ENCODE results near the gene CLGN. TPM values are rescaled to one million over a fixed set of nuclear protein-coding genes. Genes with fewer than 3 reads are reported as not detected.

Gene CLGN
- total RNA-seq, 5 donors from 2014 or later (not counting 1 experiment from before 2014, with no cell fraction given): 0.38 TPM; not detected in 4

DNA sequence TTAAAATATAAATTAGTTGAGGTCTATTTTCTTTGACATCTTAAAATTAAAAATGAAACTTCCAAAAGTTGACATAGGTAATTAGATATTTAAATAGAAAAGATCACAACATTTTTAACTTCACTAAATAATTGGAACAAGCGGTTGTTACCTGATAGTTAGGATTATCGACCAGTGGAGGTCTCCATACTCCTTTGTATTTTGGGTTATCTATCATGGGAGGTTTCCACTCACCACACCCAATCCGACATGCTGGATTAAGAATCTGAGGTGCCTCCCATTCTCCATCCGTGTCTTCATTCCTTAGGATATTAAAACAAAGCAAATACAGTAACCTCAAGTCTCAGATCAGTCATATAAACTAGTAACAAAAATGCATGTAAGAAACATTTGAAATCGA, 31.8 kb downstream of the CLGN start:
- DNase-seq: no peak
- peaks cover 4 to 13% of the 10 kb centered on the region in 2 donors for H3K27me3 Mint-ChIP-seq
- no peak overlapping the region for H3K4me3 Mint-ChIP-seq
- H3K27ac ChIP-seq (ENCODE audit: low read length): no peak overlapping the region
- CTCF ChIA-PET: no interaction called here
- no peak overlapping the region for H3K4me3 ChIP-seq (ENCODE audit: control insufficient read depth in 1 of 2, extremely low read depth in 1 of 2, low read length in 1 of 2)
- H3K36me3 Mint-ChIP-seq: no peaks in the 10 kb centered on the region
- POLR2A ChIA-PET: no interaction called here
- WGBS (ENCODE audit: insufficient coverage): no CpG with 5 or more reads among the region's 5 CpGs
- no peaks in the 10 kb centered on the region for H3K9me3 Mint-ChIP-seq
- H3K36me3 ChIP-seq (ENCODE audit: control insufficient read depth in 2 of 2, extremely low read depth in 1 of 2, insufficient read depth in 1 of 2, low read length in 1 of 2): no peaks in the 10 kb centered on the region
- H3K9me3 ChIP-seq: no peaks in the 10 kb centered on the region
- no peak overlapping the region for H3K27ac Mint-ChIP-seq
- no peak for ATAC-seq (replicated peaks in 1 of 4)
- H3K4me1 ChIP-seq (ENCODE audit: control insufficient read depth in 1 of 2, extremely low read depth in 1 of 2, insufficient read depth in 2 of 2, low read length in 2 of 2): no peaks in the 10 kb centered on the region
- peaks cover 0 to 10% of the 10 kb centered on the region in 2 experiments for H3K27me3 ChIP-seq (replicated peaks in 1 of 2; ENCODE audit: control insufficient read depth in 2 of 2, extremely low read depth in 1 of 2, insufficient read depth in 2 of 2, low read length in 1 of 2)
- no peaks in the 10 kb centered on the region for H3K4me1 Mint-ChIP-seq

DNA sequence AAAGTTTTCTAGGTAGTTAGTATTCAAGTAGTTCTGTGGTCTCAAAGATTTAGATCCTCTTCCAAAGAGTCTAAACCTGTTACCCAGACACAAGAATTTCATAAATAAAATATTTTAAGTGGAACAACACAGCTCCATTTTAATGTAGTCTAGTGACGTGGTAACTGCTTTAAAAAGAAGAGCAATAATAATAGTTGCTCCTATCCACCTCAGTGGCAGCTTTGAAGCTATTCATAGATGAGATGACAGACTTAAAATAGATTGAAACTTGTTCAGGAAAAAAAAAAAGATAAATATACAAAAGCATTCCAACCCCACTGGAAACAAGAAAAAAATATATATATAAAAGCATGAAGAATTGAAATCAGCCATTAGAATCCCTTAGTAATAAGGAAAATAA, 39.4 kb downstream of the CLGN start:
- no peak for ATAC-seq (replicated peaks in 1 of 4)
- WGBS (ENCODE audit: insufficient coverage): no CpG with 5 or more reads among the region's 1 CpG
- CTCF ChIA-PET: interaction anchor here in 1 of 2 donors (0.7 to 1.2 kb wide), 4 partner anchors 13 to 1288 kb away, joined by 3 read pairs; no protein-coding TSS in a partner anchor

DNA sequence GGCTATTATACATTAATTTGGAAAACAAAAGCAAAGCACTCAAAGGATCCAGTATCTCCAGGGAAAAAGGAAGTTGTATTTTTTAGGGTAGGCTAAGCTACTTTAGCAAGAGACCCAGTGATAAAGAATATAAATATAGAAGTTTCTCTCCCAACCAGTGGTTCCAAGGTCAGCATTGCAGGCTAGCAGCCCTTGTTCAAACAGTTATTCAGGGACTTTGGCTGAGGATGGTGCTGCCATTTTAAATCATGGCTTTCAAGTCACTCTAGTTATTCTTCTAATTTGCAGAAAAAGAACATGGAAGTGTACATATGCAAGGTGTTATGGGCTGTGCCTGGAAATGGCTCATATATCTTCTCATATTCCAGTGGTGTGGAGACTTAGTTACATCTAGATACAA, 44.7 kb downstream of the CLGN start:
- Histone ChIP-seq H3K27me3 (replicated peaks in 1 of 2; ENCODE audit: control insufficient read depth in 2 of 2, extremely low read depth in 1 of 2, insufficient read depth in 2 of 2, low read length in 1 of 2) (no peaks in the 10 kb centered on the region), H3K27ac (ENCODE audit: low read length) (no peak overlapping the region), H3K4me3 (ENCODE audit: control insufficient read depth in 1 of 2, extremely low read depth in 1 of 2, low read length in 1 of 2) (no peak overlapping the region), H3K4me1 (ENCODE audit: control insufficient read depth in 1 of 2, extremely low read depth in 1 of 2, insufficient read depth in 2 of 2, low read length in 2 of 2) (no peaks in the 10 kb centered on the region), H3K9me3 (no peaks in the 10 kb centered on the region), H3K36me3 (ENCODE audit: control insufficient read depth in 2 of 2, extremely low read depth in 1 of 2, insufficient read depth in 1 of 2, low read length in 1 of 2) (no peaks in the 10 kb centered on the region)
- no peak overlapping the region for H3K4me3 Mint-ChIP-seq
- no peaks in the 10 kb centered on the region for H3K27me3 Mint-ChIP-seq
- no peaks in the 10 kb centered on the region for H3K9me3 Mint-ChIP-seq
- peaks cover 24% of the 10 kb centered on the region for H3K36me3 Mint-ChIP-seq
- DNase-seq (no peak), ATAC-seq (replicated peaks in 1 of 4) (no peak)
- ChIA-PET CTCF (interaction anchor here (1.5 to 3.0 kb wide), 3 partner anchors 10 to 24 kb away, joined by 4 to 8 read pairs (median 4); partner anchors contain the start of gene SCOC (in 1 of the 2)), POLR2A (no interaction called here)
- peaks cover 6 to 10% (median 8%) of the 10 kb centered on the region in 3 donors for H3K4me1 Mint-ChIP-seq
- no peak overlapping the region for H3K27ac Mint-ChIP-seq

More for the DNA sequence above, 39.4 kb downstream of the CLGN start:
- H3K36me3 ChIP-seq (ENCODE audit: control insufficient read depth in 2 of 2, extremely low read depth in 1 of 2, insufficient read depth in 1 of 2, low read length in 1 of 2): no peaks in the 10 kb centered on the region
- Mint-ChIP-seq H3K9me3 (no peaks in the 10 kb centered on the region), H3K4me3 (no peak overlapping the region), H3K36me3 (peaks cover 6% of the 10 kb centered on the region), H3K27me3 (peaks cover 0 to 6% of the 10 kb centered on the region in 2 donors), H3K27ac (no peak overlapping the region), H3K4me1 (no peaks in the 10 kb centered on the region)
- no peaks in the 10 kb centered on the region for H3K4me1 ChIP-seq (ENCODE audit: control insufficient read depth in 1 of 2, extremely low read depth in 1 of 2, insufficient read depth in 2 of 2, low read length in 2 of 2)
- no peak overlapping the region for H3K27ac ChIP-seq (ENCODE audit: low read length)
- POLR2A ChIA-PET: interaction anchor here (0.6 to 0.7 kb wide), 2 partner anchors 13 to 14 kb away, joined by 3 to 4 read pairs; partner anchors contain the start of gene SCOC (in 1 of the 2)
- DNase-seq: no peak
- no peaks in the 10 kb centered on the region for H3K27me3 ChIP-seq (replicated peaks in 1 of 2; ENCODE audit: control insufficient read depth in 2 of 2, extremely low read depth in 1 of 2, insufficient read depth in 2 of 2, low read length in 1 of 2)
- no peaks in the 10 kb centered on the region for H3K9me3 ChIP-seq
- H3K4me3 ChIP-seq (ENCODE audit: control insufficient read depth in 1 of 2, extremely low read depth in 1 of 2, low read length in 1 of 2): no peak overlapping the region

DNA sequence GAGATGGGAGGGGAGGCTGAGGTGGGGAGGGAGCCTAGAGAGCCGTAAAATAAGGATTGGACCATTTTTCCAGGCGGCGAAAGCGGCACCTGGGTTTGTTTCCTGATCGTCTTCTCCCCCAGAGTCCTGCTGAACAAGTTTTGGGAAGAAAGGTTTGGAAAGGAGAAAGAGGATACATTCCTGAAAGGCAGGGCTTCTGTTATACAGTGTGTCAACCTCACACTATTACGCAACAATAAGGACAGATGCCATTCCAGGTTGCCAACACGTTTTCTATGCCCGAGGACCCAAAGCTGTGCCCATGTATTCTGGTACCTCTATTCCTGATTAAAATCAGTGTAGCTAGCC, 53.3 kb downstream of the CLGN start:
- CTCF ChIA-PET: interaction anchor here (0.5 to 2.9 kb wide), 12 partner anchors 9 to 862 kb away, joined by 3 to 58 read pairs (median 8); partner anchors contain the start of gene ELMOD2 (in 1 of the 2)

DNA sequence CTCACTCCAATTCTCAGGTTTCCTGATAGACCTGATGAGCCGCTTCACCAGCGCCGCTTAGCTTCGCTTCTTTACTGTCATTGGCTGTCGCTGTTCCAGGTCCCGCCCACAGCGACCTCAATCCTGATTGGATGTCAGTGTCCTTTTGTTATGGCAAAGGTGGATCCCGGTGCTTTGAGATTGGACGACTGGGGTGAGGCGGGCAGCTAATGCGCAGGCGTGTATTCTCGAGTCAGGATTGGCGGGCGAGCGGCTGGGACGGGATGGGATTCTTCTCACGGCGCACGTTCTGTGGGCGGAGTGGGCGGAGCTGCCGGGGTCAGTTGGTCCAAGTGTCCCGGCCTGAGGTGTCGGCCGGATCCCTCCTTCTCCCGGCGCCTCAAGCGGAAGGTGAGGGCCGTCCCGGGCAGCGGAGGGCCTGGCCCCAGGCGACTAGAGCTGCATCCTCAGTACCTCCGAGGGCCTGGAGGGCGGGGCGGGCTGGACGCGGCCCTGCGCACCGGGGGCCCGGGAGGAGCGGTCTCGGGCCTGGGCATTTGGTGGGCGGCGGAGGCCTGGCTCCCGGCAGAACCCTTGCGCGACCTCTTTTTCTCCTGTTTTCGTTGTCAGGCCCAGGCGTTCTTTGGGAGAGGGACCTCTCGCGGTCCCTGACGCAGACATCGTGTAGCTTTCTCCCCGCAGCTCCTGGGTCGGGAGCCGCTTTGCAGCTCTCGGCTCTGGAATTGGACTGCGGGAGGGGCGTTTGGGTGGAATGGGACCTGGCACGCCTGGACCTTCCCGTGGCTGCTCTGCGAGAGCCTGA, 53.9 kb downstream of the CLGN start, which contains the start of gene SCOC:
SCOC (plus strand) TSS at position 319 of the 802 bp plus-strand sequence. CDS start 5,525 bp downstream, outside the sequence.
- peaks cover 7 to 13% of the 10 kb centered on the region in 2 experiments for H3K4me1 ChIP-seq (ENCODE audit: control insufficient read depth in 1 of 2, extremely low read depth in 1 of 2, insufficient read depth in 2 of 2, low read length in 2 of 2)
- WGBS (ENCODE audit: insufficient coverage): under 1% methylated on average over 59 of the region's 63 CpGs
- Mint-ChIP-seq H3K4me1 (peaks cover 38 to 49% (median 43%) of the 10 kb centered on the region in 3 donors), H3K27ac (peak within 1 kb of the TSS; percentile 77 to 84), H3K36me3 (no peaks in the 10 kb centered on the region), H3K9me3 (no peaks in the 10 kb centered on the region), H3K4me3 (no peak within 1 kb of the TSS), H3K27me3 (no peaks in the 10 kb centered on the region)
- H3K9me3 ChIP-seq: no peaks in the 10 kb centered on the region
- peak; percentile 87 to 98 (median 96) for DNase-seq
- ATAC-seq (replicated peaks in 1 of 4): peak; percentile 95 to 97 (median 96)
- peak within 1 kb of the TSS; percentile 67 to 88 for H3K4me3 ChIP-seq (ENCODE audit: control insufficient read depth in 1 of 2, extremely low read depth in 1 of 2, low read length in 1 of 2)
- no peaks in the 10 kb centered on the region for H3K36me3 ChIP-seq (ENCODE audit: control insufficient read depth in 2 of 2, extremely low read depth in 1 of 2, insufficient read depth in 1 of 2, low read length in 1 of 2)
- POLR2A ChIA-PET: interaction anchor here in 1 of 2 donors (0.6 to 1.1 kb wide), 7 partner anchors 12 to 818 kb away, joined by 3 to 10 read pairs (median 4); partner anchors contain the start of gene SETD7
- CTCF ChIA-PET: interaction anchor here (0.5 to 2.9 kb wide), 16 partner anchors 9 to 920 kb away, joined by 3 to 58 read pairs (median 6); partner anchors contain the start of gene ELMOD2 (in 1 of the 2)
- peak within 1 kb of the TSS; percentile 85 for H3K27ac ChIP-seq (ENCODE audit: low read length)
- no peaks in the 10 kb centered on the region for H3K27me3 ChIP-seq (replicated peaks in 1 of 2; ENCODE audit: control insufficient read depth in 2 of 2, extremely low read depth in 1 of 2, insufficient read depth in 2 of 2, low read length in 1 of 2)

More for the DNA sequence above, 53.3 kb downstream of the CLGN start:
- Mint-ChIP-seq H3K4me3 (no peak overlapping the region), H3K36me3 (no peaks in the 10 kb centered on the region), H3K4me1 (peaks cover 42 to 54% (median 46%) of the 10 kb centered on the region in 3 donors), H3K27me3 (no peaks in the 10 kb centered on the region), H3K9me3 (no peaks in the 10 kb centered on the region), H3K27ac (peak overlapping the region; percentile 77 to 84)
- Histone ChIP-seq H3K27ac (ENCODE audit: low read length) (peak overlapping the region; percentile 85), H3K4me3 (ENCODE audit: control insufficient read depth in 1 of 2, extremely low read depth in 1 of 2, low read length in 1 of 2) (peak overlapping the region; percentile 67 to 88), H3K9me3 (no peaks in the 10 kb centered on the region), H3K27me3 (replicated peaks in 1 of 2; ENCODE audit: control insufficient read depth in 2 of 2, extremely low read depth in 1 of 2, insufficient read depth in 2 of 2, low read length in 1 of 2) (no peaks in the 10 kb centered on the region), H3K36me3 (ENCODE audit: control insufficient read depth in 2 of 2, extremely low read depth in 1 of 2, insufficient read depth in 1 of 2, low read length in 1 of 2) (no peaks in the 10 kb centered on the region), H3K4me1 (ENCODE audit: control insufficient read depth in 1 of 2, extremely low read depth in 1 of 2, insufficient read depth in 2 of 2, low read length in 2 of 2) (peaks cover 7 to 13% of the 10 kb centered on the region in 2 experiments)
- 8% methylated on average over 5 of the region's 8 CpGs for WGBS (ENCODE audit: insufficient coverage)
- POLR2A ChIA-PET: interaction anchor here in 1 of 2 donors (0.6 kb wide), 1 partner anchor 24 kb away, joined by 3 read pairs; no protein-coding TSS in a partner anchor
- peak in 1 of 35 experiments; percentile 8 for DNase-seq
- ATAC-seq (replicated peaks in 1 of 4): no peak

DNA sequence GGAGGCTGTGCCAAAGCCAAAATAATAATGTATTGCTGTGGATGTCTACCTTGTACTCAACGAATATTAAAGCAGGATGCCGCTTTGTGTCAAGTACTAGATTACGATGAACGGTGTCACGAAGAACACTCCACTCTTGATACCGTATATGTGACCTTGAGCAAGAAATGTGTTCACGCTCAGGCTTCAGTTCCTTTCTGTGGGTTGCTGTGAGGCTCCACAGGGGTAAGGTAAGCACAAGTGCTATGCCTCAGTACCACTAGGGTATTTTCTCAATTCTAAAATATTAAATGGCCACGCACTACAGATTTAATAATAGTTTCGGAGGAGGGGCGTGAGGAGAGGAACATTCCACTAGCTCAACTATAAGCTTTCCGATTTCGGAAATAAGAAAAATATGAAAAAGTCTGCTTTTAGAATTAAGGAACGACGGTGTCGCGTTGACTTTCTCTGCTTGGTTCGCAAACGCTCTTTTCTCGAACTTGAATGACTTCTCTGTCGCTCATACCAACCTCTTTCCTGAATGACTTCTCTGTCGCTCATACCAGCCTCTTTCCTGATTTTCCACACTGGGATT, 54.6 kb downstream of the CLGN start:
- H3K27ac ChIP-seq (ENCODE audit: low read length): peak overlapping the region; percentile 85
- ChIA-PET POLR2A (interaction anchor here (0.6 to 1.1 kb wide), 6 partner anchors 12 to 817 kb away, joined by 3 to 10 read pairs (median 4); partner anchors contain the start of gene SETD7 (in 1 of the 2)), CTCF (interaction anchor here (0.5 to 2.9 kb wide), 16 partner anchors 10 to 920 kb away, joined by 3 to 58 read pairs (median 6); partner anchors contain the start of gene ELMOD2 (in 1 of the 2))
- H3K9me3 ChIP-seq: no peaks in the 10 kb centered on the region
- Mint-ChIP-seq H3K36me3 (no peaks in the 10 kb centered on the region), H3K4me1 (peaks cover 38 to 49% (median 43%) of the 10 kb centered on the region in 3 donors), H3K27me3 (no peaks in the 10 kb centered on the region), H3K4me3 (no peak overlapping the region), H3K9me3 (no peaks in the 10 kb centered on the region), H3K27ac (no peak overlapping the region)
- WGBS (ENCODE audit: insufficient coverage): 6% methylated on average over 14 of the region's 21 CpGs
- H3K4me1 ChIP-seq (ENCODE audit: control insufficient read depth in 1 of 2, extremely low read depth in 1 of 2, insufficient read depth in 2 of 2, low read length in 2 of 2): peaks cover 7 to 13% of the 10 kb centered on the region in 2 experiments
- H3K27me3 ChIP-seq (replicated peaks in 1 of 2; ENCODE audit: control insufficient read depth in 2 of 2, extremely low read depth in 1 of 2, insufficient read depth in 2 of 2, low read length in 1 of 2): no peaks in the 10 kb centered on the region
- H3K4me3 ChIP-seq (ENCODE audit: control insufficient read depth in 1 of 2, extremely low read depth in 1 of 2, low read length in 1 of 2): peak overlapping the region; percentile 67 to 88
- DNase-seq (peak in 31 of 35 experiments; percentile 5 to 64 (median 29)), ATAC-seq (replicated peaks in 1 of 4) (peak; percentile 63 to 66 (median 66))
- no peaks in the 10 kb centered on the region for H3K36me3 ChIP-seq (ENCODE audit: control insufficient read depth in 2 of 2, extremely low read depth in 1 of 2, insufficient read depth in 1 of 2, low read length in 1 of 2)

Data from T-cell (primary cell).